Liver (tissue), 9 donors: ENCODE measurements around the gene NCK2. TPM values are rescaled to one million over a fixed set of nuclear protein-coding genes. Genes with fewer than 3 reads are reported as not detected.

Experiments
- DNase-seq: peaks from one replicate; pipeline ENCODE4 v3.0.0-alpha.2; 2017; ENCODE audit warnings: low spot score
- H3K27ac ChIP-seq, 2 donors: one replicate each; pipeline ENCODE4 v1.7.0; 2013; ENCODE audit warnings: inconsistent platforms in 2 of 2, low read length in 2 of 2, control low read depth in 1 of 2, low read depth in 1 of 2, mild to moderate bottlenecking in 1 of 2
- H3K27me3 ChIP-seq, 4 donors: one replicate each; pipeline versions ENCODE4 v1.6.1 to v1.7.0; 2013; ENCODE audit warnings: low read length in 3 of 4, inconsistent platforms in 1 of 4, mild to moderate bottlenecking in 1 of 4, moderate library complexity in 1 of 4; ENCODE audit not compliant: control insufficient read depth in 4 of 4, insufficient read depth in 4 of 4
- H3K36me3 ChIP-seq, 4 donors: one replicate each; pipeline versions ENCODE4 v1.6.1 to v1.7.0; 2013; ENCODE audit warnings: low read length in 3 of 4, mild to moderate bottlenecking in 3 of 4, low read depth in 1 of 4, moderate library complexity in 1 of 4; ENCODE audit not compliant: control insufficient read depth in 4 of 4, insufficient read depth in 3 of 4
- H3K4me1 ChIP-seq, 4 donors: one replicate each; pipeline versions ENCODE4 v1.6.1 to v1.7.0; 2013; ENCODE audit warnings: low read length in 3 of 4, mild to moderate bottlenecking in 3 of 4, moderate library complexity in 1 of 4; ENCODE audit not compliant: control insufficient read depth in 4 of 4, insufficient read depth in 4 of 4
- H3K4me3 ChIP-seq, 3 donors: one replicate each; pipeline versions ENCODE4 v1.6.1 to v1.7.0; 2013; ENCODE audit warnings: low read length in 3 of 3, control low read depth in 1 of 3, low read depth in 1 of 3, mild to moderate bottlenecking in 1 of 3
- H3K9ac ChIP-seq, 2 donors: one replicate each; pipeline ENCODE4 v1.7.0; 2013; ENCODE audit warnings: low read length in 2 of 2, mild to moderate bottlenecking in 2 of 2, moderate library complexity in 2 of 2, control low read depth in 1 of 2, low read depth in 1 of 2
- H3K9me3 ChIP-seq, 4 donors: one replicate each; pipeline versions ENCODE4 v1.6.1 to v1.7.0; 2013; ENCODE audit warnings: low read length in 3 of 4; ENCODE audit not compliant: control insufficient read depth in 4 of 4
- CTCF ChIP-seq: fragments of 150-350 bp; IDR thresholded peaks from 2 replicates; pipeline ENCODE4 v1.5.1; 2017; ENCODE audit warnings: improper control_type of control experiment, low read depth, low read length; ENCODE audit not compliant: missing input control
- EGR1 ChIP-seq, 2 donors: IDR thresholded peaks; 2 replicates each; pipeline ENCODE4 v1.6.1; 2016 to 2018; ENCODE audit warnings: antibody characterized with exemption in 2 of 2, low read depth in 2 of 2
- FOXA1 ChIP-seq: IDR thresholded peaks from 2 replicates; pipeline ENCODE4 v1.6.1; 2016; ENCODE audit warnings: antibody characterized with exemption
- FOXA2 ChIP-seq: IDR thresholded peaks from 2 replicates; pipeline ENCODE4 v1.6.1; 2016; ENCODE audit warnings: antibody characterized with exemption
- GABPA ChIP-seq, 2 donors: IDR thresholded peaks in 1 of 2; conservative IDR thresholded peaks in 1 of 2; 2 replicates each; pipeline ENCODE4 v1.6.1; 2016; ENCODE audit warnings: antibody characterized with exemption in 2 of 2, mild to moderate bottlenecking in 1 of 2, moderate library complexity in 1 of 2
- JUND ChIP-seq, 2 donors: IDR thresholded peaks; 2 replicates each; pipeline ENCODE4 v1.6.1; 2016; ENCODE audit warnings: antibody characterized with exemption in 2 of 2
- RAD21 ChIP-seq, 2 donors: IDR thresholded peaks; 2 replicates each; pipeline ENCODE4 v1.6.1; 2016; ENCODE audit warnings: antibody characterized with exemption in 2 of 2, mild to moderate bottlenecking in 2 of 2
- RXRA ChIP-seq, 2 donors: IDR thresholded peaks; 2 replicates each; pipeline ENCODE4 v1.6.1; 2017 to 2018; ENCODE audit warnings: antibody characterized with exemption in 2 of 2, mild to moderate bottlenecking in 1 of 2
- SP1 ChIP-seq: IDR thresholded peaks from 2 replicates; pipeline ENCODE4 v1.6.1; 2018; ENCODE audit warnings: antibody characterized with exemption, mild to moderate bottlenecking
- TAF1 ChIP-seq: conservative IDR thresholded peaks from 2 replicates; pipeline ENCODE4 v1.6.1; 2016; ENCODE audit warnings: antibody characterized with exemption, mild to moderate bottlenecking
- WGBS: extraction: QIAGEN DNeasy Blood & Tissue Kit; methylation state at CpG from one replicate; pipeline ENCODE4 v1.1.7; 2013; 5-methylcytosine and 5-hydroxymethylcytosine counted together
- polyA plus RNA-seq, 2 donors: library from polyadenylated mRNA; stranded (reverse) in 1 of 2; unstranded in 1 of 2; fragments of 200-250 nt in 1 of 2; fragments of >200 nt in 1 of 2; fragmentation: Nextera tagmentation in 1 of 2; extraction: Ambion mirVana in 1 of 2; gene quantifications; one replicate each; pipeline versions ENCODE4 v1.2.1 to v1.2.3, GENCODE V29; 2013 to 2015
- total RNA-seq, 2 donors: library from RNA; depleted of rRNA; stranded (reverse); fragments of >200 nt; gene quantifications; one replicate each; pipeline ENCODE4 v1.2.3, GENCODE V29; 2014
- TF ChIP-seq, protein P1 (sequence below): IDR thresholded peaks from 2 replicates; pipeline ENCODE4 v1.6.1; 2016; ENCODE audit warnings: antibody characterized with exemption, mild to moderate bottlenecking
- donor health status: healthy.
- donor health status: healthy.
- donor health status: healthy.
- donor health status: healthy.
- donor health status: healthy.

NCK2 gene
- total and polyA plus RNA-seq, 4 donors = 3.4 to 15.0 (median 10.7) TPM

GRCh38 chr2:105808423-105809096 lies 63.8 kb downstream of the NCK2 start:
- H3K4me3 ChIP-seq = no peak overlapping the region
- TF ChIP-seq RAD21 (IDR thresholded peaks at IDR 0.05) (no peak), JUND (IDR thresholded peaks at IDR 0.05) (no peak), FOXA2 (no peak), TAF1 (no peak), CTCF (no peak), SP1 (no peak), EGR1 (IDR thresholded peaks at IDR 0.05; ENCODE audit: low read depth in 2 of 2) (no peak), GABPA (IDR thresholded peaks at IDR 0.05 in 1 of 2, conservative IDR thresholded peaks at IDR 0.05 in 1 of 2) (no peak)
- TF ChIP-seq, protein P1, sequence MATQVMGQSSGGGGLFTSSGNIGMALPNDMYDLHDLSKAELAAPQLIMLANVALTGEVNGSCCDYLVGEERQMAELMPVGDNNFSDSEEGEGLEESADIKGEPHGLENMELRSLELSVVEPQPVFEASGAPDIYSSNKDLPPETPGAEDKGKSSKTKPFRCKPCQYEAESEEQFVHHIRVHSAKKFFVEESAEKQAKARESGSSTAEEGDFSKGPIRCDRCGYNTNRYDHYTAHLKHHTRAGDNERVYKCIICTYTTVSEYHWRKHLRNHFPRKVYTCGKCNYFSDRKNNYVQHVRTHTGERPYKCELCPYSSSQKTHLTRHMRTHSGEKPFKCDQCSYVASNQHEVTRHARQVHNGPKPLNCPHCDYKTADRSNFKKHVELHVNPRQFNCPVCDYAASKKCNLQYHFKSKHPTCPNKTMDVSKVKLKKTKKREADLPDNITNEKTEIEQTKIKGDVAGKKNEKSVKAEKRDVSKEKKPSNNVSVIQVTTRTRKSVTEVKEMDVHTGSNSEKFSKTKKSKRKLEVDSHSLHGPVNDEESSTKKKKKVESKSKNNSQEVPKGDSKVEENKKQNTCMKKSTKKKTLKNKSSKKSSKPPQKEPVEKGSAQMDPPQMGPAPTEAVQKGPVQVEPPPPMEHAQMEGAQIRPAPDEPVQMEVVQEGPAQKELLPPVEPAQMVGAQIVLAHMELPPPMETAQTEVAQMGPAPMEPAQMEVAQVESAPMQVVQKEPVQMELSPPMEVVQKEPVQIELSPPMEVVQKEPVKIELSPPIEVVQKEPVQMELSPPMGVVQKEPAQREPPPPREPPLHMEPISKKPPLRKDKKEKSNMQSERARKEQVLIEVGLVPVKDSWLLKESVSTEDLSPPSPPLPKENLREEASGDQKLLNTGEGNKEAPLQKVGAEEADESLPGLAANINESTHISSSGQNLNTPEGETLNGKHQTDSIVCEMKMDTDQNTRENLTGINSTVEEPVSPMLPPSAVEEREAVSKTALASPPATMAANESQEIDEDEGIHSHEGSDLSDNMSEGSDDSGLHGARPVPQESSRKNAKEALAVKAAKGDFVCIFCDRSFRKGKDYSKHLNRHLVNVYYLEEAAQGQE = no peak
- H3K27me3 ChIP-seq = no peaks in the 10 kb centered on the region
- H3K27ac ChIP-seq = no peak overlapping the region
- H3K9me3 ChIP-seq = no peaks in the 10 kb centered on the region
- DNase-seq = no peak
- peaks cover 0 to 3% (median 0%) of the 10 kb centered on the region in 4 donors for H3K4me1 ChIP-seq
- WGBS = 92% methylated on average over 8 of the region's 8 CpGs
- H3K36me3 ChIP-seq = no peaks in the 10 kb centered on the region
- no peak overlapping the region for H3K9ac ChIP-seq

DNA sequence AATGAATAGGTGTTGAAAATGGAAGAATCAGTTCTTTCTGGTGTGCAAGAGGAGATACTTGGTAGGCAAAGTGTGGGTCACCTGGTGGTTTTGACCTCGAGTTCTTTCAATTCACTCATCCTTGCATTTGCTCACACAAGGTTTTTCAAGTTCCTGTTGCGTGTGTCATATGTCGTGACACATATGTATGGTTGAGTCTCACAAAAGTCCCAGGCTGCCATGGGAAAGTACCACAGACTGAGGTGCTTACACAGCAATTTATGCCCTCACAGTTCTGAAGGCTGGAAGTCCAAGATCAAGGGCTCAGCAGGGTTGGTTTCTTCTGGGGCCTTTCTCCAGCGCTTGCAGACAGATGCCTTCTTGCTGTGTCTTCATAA lies 64.4 kb downstream of the NCK2 start:
- DNase-seq = no peak
- TF ChIP-seq RXRA (IDR thresholded peaks at IDR 0.05) (no peak), RAD21 (IDR thresholded peaks at IDR 0.05) (no peak), EGR1 (IDR thresholded peaks at IDR 0.05; ENCODE audit: low read depth in 2 of 2) (no peak), FOXA1 (no peak)
- TF ChIP-seq, protein P1 = no peak
- Histone ChIP-seq H3K36me3 (no peaks in the 10 kb centered on the region), H3K27ac (no peak overlapping the region), H3K9ac (no peak overlapping the region), H3K27me3 (no peaks in the 10 kb centered on the region), H3K4me3 (no peak overlapping the region), H3K4me1 (peaks cover 0 to 3% (median 0%) of the 10 kb centered on the region in 4 donors), H3K9me3 (no peaks in the 10 kb centered on the region)
- WGBS = 90% methylated on average over 4 of the region's 4 CpGs
